Caco-2 (cell line): ENCODE data around the gene SELPLG. TPM values are rescaled to one million over a fixed set of nuclear protein-coding genes. Genes with fewer than 3 reads are reported as not detected.
"Not testable (repeated sequence)": the region's sequence is repeated elsewhere in the genome, so short reads cannot be mapped to it uniquely, and the experiment has no call there.

Experiments used
- BruUV-seq: library from RNA; stranded (reverse); fragments of 400-500 nt; replicated peaks from 2 replicates; lab custom pipeline; 2021; lab: Mats Ljungman, UMichigan
- CTCF ChIA-PET: fragments of 300-600 bp; sonication (Branson Sonifier 250); formaldehyde crosslinking; loops from one replicate; lab custom pipeline; 2022; ENCODE audit warnings: antibody characterized with exemption; lab: Charles Lee
- POLR2A ChIA-PET: fragments of 300-600 bp; sonication (Branson Sonifier 250); formaldehyde crosslinking; loops from one replicate; lab custom pipeline; 2022; ENCODE audit warnings: antibody characterized with exemption; lab: Charles Lee
- DNase-seq, 2 experiments: peaks; one replicate each; pipeline versions ENCODE4 v3.0.0 to v3.0.0-alpha.2; 2020 to 2022
- H3K27me3 ChIP-seq: replicated peaks from 2 replicates; pipeline ENCODE4 v1.6.0; 2011; ENCODE audit warnings: low read length; ENCODE audit not compliant: control insufficient read depth, insufficient read depth
- H3K36me3 ChIP-seq: 2 replicates; pipeline ENCODE4 v1.5.1; 2011; ENCODE audit warnings: low read length; ENCODE audit not compliant: control insufficient read depth, insufficient read depth
- H3K4me1 ChIP-seq: fragments of 250-450 bp; sonication (Bioruptor Pico); 2 replicates; pipeline ENCODE4 v1.5.1; 2020; ENCODE audit warnings: mild to moderate bottlenecking
- H3K4me3 ChIP-seq: 2 replicates; pipeline ENCODE4 v1.5.1; 2011; ENCODE audit warnings: low read depth, mild to moderate bottlenecking, control low read depth, low read length
- H3K9me3 ChIP-seq: fragments of 250-450 bp; sonication (Bioruptor Pico); 2 replicates; pipeline ENCODE4 v1.5.1; 2020; ENCODE audit warnings: mild to moderate bottlenecking, moderate library complexity
- H3K27ac Mint-ChIP-seq: one replicate; pipeline ENCODE4 v1.8.0; 2022; ENCODE audit warnings: mixed read lengths; ENCODE audit not compliant: unreplicated experiment
- H3K27me3 Mint-ChIP-seq: one replicate; pipeline ENCODE4 v1.8.0; 2022; ENCODE audit warnings: mixed read lengths; ENCODE audit not compliant: insufficient read depth, unreplicated experiment
- H3K36me3 Mint-ChIP-seq: one replicate; pipeline ENCODE4 v1.8.0; 2022; ENCODE audit warnings: mild to moderate bottlenecking, mixed read lengths; ENCODE audit not compliant: insufficient read depth, unreplicated experiment
- H3K4me1 Mint-ChIP-seq: one replicate; pipeline ENCODE4 v1.8.0; 2022; ENCODE audit warnings: low read depth, mixed read lengths; ENCODE audit not compliant: unreplicated experiment
- H3K4me3 Mint-ChIP-seq: one replicate; pipeline ENCODE4 v1.8.0; 2022; ENCODE audit warnings: mild to moderate bottlenecking, moderate library complexity, mixed read lengths; ENCODE audit not compliant: unreplicated experiment
- H3K9me3 Mint-ChIP-seq: one replicate; pipeline ENCODE4 v1.8.0; 2022; ENCODE audit warnings: mixed read lengths; ENCODE audit not compliant: unreplicated experiment
- CTCF ChIP-seq, 2 experiments: fragments of 200-600 bp in 1 of 2; IDR thresholded peaks; 1 replicate in 1 of 2; 2 replicates in 1 of 2; pipeline versions ENCODE4 v1.5.1 to v1.8.0; 2011 to 2022; ENCODE audit warnings: antibody characterized with exemption in 1 of 2, control low read depth in 1 of 2, inconsistent platforms in 1 of 2, low read depth in 1 of 2, low read length in 1 of 2, mild to moderate bottlenecking in 1 of 2, moderate library complexity in 1 of 2; ENCODE audit not compliant: insufficient read depth in 1 of 2, severe bottlenecking in 1 of 2, unreplicated experiment in 1 of 2
- intact Hi-C: fragments of 100-400 bp; cut with micrococcal nuclease; formaldehyde crosslinking; loops from one replicate; pipeline ENCODE4 v1.10.0; 2022; ENCODE audit not compliant: unreplicated experiment
- total RNA-seq: library from RNA; stranded (reverse); gene quantifications from 2 replicates; pipeline ENCODE4 v1.2.3, GENCODE V29; 2022

The SELPLG gene
- total RNA-seq, 1 experiment from 2014 or later: 0.23 TPM

- CTCF ChIA-PET: interaction anchor here (0.6 kb wide), 1 partner anchor 104 kb away, joined by 3 read pairs; no protein-coding TSS in a partner anchor
- Mint-ChIP-seq H3K4me1 (peaks cover 9% of the 10 kb centered on the region), H3K36me3 (no peaks in the 10 kb centered on the region), H3K27ac (no peak overlapping the region), H3K4me3 (peak overlapping the region; percentile 20), H3K27me3 (peaks cover 4% of the 10 kb centered on the region), H3K9me3 (no peaks in the 10 kb centered on the region)
- Histone ChIP-seq H3K4me1 (no peaks in the 10 kb centered on the region; the same call in 1 of the 2 replicates), H3K9me3 (no peaks in the 10 kb centered on the region), H3K36me3 (no peaks in the 10 kb centered on the region), H3K27me3 (no peaks in the 10 kb centered on the region), H3K4me3 (no peak overlapping the region)
- POLR2A ChIA-PET: interaction anchor here (0.7 kb wide), 1 partner anchor 58 kb away, joined by 18 read pairs; no protein-coding TSS in a partner anchor
- no peak for TF ChIP-seq CTCF (IDR thresholded peaks at IDR 0.05; ENCODE audit: insufficient read depth in 1 of 2, low read depth in 1 of 2, low read length in 1 of 2, severe bottlenecking in 1 of 2, unreplicated experiment in 1 of 2)
- intact Hi-C loops: no loop called here
- BruUV-seq: no TSS peak
- no peak for DNase-seq
These were observed 13.3 kb downstream of the SELPLG start for GRCh38 chr12:108620236-108620879.

- BruUV-seq: no TSS peak
- Mint-ChIP-seq H3K27ac (no peak overlapping the region), H3K36me3 (no peaks in the 10 kb centered on the region), H3K9me3 (no peaks in the 10 kb centered on the region), H3K27me3 (peaks cover 4% of the 10 kb centered on the region), H3K4me3 (peak overlapping the region; percentile 20), H3K4me1 (peaks cover 9% of the 10 kb centered on the region)
- POLR2A ChIA-PET: interaction anchor here (0.7 kb wide), 2 partner anchors 57 to 716 kb away, joined by 3 to 18 read pairs; no protein-coding TSS in a partner anchor
- intact Hi-C loops: no loop called here
- Histone ChIP-seq H3K36me3 (no peaks in the 10 kb centered on the region), H3K4me3 (no peak overlapping the region), H3K9me3 (no peaks in the 10 kb centered on the region), H3K27me3 (no peaks in the 10 kb centered on the region), H3K4me1 (no peaks in the 10 kb centered on the region; the same call in 1 of the 2 replicates)
- CTCF ChIA-PET: interaction anchor here (0.6 to 1.2 kb wide), 2 partner anchors 48 to 103 kb away, joined by 3 read pairs; no protein-coding TSS in a partner anchor
- DNase-seq: no peak
- TF ChIP-seq CTCF (IDR thresholded peaks at IDR 0.05; ENCODE audit: insufficient read depth in 1 of 2, low read depth in 1 of 2, low read length in 1 of 2, severe bottlenecking in 1 of 2, unreplicated experiment in 1 of 2): no peak
These were observed 14.1 kb downstream of the SELPLG start for GRCh38 chr12:108619369-108620160.

DNA sequence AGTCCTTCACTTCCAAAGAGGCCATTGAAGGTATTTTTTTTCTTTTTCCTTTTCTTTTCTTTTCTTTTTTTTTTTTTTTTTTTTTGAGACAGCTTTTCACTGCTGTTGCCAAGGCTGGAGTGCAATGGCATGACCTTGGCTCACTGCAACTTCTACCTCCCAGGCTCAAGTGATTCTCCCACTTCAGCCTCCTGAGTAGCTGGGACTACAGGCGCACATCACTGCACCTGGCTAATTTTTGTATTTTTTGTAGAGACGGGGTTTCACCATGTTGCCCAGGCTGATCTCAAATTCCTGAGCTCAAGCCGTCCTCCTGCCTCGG is 14.8 kb downstream of the SELPLG start:
- BruUV-seq, H3K9me3 ChIP-seq, H3K27ac Mint-ChIP-seq, H3K4me3 Mint-ChIP-seq, H3K27me3 Mint-ChIP-seq, H3K4me1 ChIP-seq, H3K4me1 Mint-ChIP-seq, H3K36me3 Mint-ChIP-seq, H3K9me3 Mint-ChIP-seq, H3K36me3 ChIP-seq, H3K4me3 ChIP-seq, H3K27me3 ChIP-seq, DNase-seq: not testable (repeated sequence)
- intact Hi-C loops: loop anchor here (1.0 kb wide), 2 partner anchors 49 to 56 kb away; no protein-coding TSS in a partner anchor
- POLR2A ChIA-PET: interaction anchor here (0.7 kb wide), 1 partner anchor 716 kb away, joined by 3 read pairs; no protein-coding TSS in a partner anchor
- CTCF ChIA-PET: interaction anchor here (0.9 to 1.5 kb wide), 3 partner anchors 25 to 57 kb away, joined by 3 to 8 read pairs (median 3); partner anchors contain the start of gene ISCU
